Fibroblast of villous mesenchyme (primary cell): ENCODE results near the gene C3. TPM values are rescaled to one million over a fixed set of nuclear protein-coding genes. Genes with fewer than 3 reads are reported as not detected.

ENCODE experiments used
- DNase-seq: peaks from one replicate; pipeline ENCODE4 v3.0.0-alpha.2; 2010; ENCODE audit warnings: low read depth
- H3K4me3 ChIP-seq: 2 replicates; pipeline ENCODE4 v1.5.1; 2011; ENCODE audit warnings: low read depth, mild to moderate bottlenecking, low read length
- total RNA-seq: library from RNA; depleted of rRNA; stranded (reverse); fragments of >200 nt; gene quantifications from 2 replicates; pipeline ENCODE4 v1.2.3, GENCODE V29; 2012
- TF ChIP-seq, protein P1 (sequence below): IDR thresholded peaks from 2 replicates; pipeline ENCODE4 v1.5.1; 2012; ENCODE audit warnings: low read depth, mild to moderate bottlenecking, low read length; ENCODE audit not compliant: insufficient read depth

The C3 gene
- total RNA-seq, 1 donor, result 76.0 TPM

DNA sequence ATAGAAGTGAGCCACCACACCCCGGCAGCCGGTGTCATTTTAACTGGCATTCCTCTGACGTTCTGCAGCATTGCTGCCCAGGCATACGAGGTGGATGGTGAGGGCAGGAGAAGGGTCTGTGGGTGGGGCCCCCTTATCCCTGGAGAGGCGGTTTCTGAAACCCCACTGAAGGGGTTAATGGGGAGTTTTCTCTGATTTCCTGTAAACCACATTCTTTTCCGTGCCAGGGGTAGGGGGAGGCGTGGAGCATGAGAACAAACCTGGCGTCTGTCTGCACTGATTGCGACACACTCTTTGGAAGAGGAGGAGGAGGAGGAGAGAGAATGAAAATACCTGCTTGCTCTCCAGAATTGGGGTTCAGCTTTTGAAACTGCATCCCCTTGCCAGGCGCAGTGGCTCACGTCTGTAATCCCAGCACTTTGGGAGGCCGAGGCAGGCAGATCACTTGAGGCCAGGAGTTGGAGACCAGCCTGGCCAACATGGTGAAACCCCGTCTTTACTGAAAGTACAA, 2.7 kb upstream of the C3 start:
- DNase-seq, result peak; percentile 46
- no peak overlapping the region for H3K4me3 ChIP-seq
- TF ChIP-seq, protein P1, sequence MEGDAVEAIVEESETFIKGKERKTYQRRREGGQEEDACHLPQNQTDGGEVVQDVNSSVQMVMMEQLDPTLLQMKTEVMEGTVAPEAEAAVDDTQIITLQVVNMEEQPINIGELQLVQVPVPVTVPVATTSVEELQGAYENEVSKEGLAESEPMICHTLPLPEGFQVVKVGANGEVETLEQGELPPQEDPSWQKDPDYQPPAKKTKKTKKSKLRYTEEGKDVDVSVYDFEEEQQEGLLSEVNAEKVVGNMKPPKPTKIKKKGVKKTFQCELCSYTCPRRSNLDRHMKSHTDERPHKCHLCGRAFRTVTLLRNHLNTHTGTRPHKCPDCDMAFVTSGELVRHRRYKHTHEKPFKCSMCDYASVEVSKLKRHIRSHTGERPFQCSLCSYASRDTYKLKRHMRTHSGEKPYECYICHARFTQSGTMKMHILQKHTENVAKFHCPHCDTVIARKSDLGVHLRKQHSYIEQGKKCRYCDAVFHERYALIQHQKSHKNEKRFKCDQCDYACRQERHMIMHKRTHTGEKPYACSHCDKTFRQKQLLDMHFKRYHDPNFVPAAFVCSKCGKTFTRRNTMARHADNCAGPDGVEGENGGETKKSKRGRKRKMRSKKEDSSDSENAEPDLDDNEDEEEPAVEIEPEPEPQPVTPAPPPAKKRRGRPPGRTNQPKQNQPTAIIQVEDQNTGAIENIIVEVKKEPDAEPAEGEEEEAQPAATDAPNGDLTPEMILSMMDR, result no peak

DNA sequence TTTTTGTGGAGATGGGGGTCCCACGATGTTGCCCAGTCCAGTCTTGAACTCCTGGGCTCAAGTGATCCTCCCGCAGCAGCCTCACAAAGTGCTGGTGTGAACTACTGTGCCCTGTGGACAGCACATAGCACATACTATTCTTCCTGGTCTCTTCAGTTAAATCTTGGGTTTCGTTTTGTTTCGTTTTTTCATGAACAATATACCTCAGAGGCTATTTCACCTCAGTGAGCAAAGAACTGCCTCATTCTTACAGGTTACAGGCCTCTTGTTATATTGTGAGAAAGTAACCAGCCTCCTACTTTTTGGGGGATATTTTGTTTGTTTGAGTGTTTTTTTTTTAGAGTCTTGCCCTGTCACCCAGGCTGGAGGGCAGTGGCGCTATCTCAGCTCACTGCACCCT, 1.3 kb upstream of the C3 start:
- no peak overlapping the region for H3K4me3 ChIP-seq
- TF ChIP-seq, protein P1, result no peak
- no peak for DNase-seq

DNA sequence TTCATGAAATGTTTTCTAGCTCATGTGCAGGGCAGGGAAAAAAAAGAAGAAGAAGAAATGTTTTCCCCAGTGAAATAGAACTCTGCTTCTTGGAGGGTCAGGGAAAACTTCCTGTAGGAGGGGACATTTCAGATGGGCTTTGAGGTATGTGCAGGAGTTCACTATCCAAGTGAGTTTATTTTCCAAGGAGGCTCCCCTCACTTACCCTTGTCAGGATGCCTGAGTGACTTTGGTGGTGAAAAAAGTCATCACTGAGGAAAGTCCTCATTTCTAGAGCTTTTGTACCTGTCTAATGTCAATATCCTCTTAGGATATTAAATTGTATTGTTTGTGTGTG, 656 bp upstream of the C3 start:
- TF ChIP-seq, protein P1, result no peak
- no peak for DNase-seq
- no peak overlapping the region for H3K4me3 ChIP-seq

DNA sequence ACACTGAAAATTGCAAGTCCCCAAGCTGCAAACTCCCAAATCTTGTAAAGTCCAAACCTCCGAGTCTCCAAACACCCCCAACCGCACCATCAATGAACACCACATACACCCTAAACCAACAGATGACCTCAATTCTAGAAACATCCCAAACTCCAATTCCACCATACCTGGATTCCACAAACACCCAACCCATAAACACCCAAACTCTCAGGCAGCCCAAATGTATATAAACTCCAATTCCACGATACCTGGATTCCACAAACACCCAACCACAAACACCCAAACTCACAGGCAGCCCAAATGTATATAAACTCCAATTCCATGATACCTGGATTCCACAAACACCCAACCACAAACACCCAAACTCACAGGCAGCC, 470 bp downstream of the C3 start:
- no peak for DNase-seq
- no peak overlapping the region for H3K4me3 ChIP-seq
- TF ChIP-seq, protein P1, result no peak

DNA sequence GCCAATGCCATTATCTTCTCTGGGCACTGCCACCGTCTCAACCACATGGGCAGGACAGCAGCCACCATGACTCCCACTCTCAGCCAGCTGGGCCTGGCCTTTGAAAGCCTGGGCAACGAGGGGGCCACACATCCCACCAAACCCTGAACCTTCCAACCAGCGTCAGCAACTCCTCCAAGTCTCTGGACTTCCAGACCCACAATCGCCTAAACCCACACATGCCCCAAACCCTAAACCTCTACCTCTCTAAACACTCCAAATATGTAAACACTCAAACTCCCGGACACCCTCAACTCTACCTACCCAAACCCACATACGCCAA, 949 bp downstream of the C3 start:
- DNase-seq, result no peak
- TF ChIP-seq, protein P1, result no peak
- no peak overlapping the region for H3K4me3 ChIP-seq

DNA sequence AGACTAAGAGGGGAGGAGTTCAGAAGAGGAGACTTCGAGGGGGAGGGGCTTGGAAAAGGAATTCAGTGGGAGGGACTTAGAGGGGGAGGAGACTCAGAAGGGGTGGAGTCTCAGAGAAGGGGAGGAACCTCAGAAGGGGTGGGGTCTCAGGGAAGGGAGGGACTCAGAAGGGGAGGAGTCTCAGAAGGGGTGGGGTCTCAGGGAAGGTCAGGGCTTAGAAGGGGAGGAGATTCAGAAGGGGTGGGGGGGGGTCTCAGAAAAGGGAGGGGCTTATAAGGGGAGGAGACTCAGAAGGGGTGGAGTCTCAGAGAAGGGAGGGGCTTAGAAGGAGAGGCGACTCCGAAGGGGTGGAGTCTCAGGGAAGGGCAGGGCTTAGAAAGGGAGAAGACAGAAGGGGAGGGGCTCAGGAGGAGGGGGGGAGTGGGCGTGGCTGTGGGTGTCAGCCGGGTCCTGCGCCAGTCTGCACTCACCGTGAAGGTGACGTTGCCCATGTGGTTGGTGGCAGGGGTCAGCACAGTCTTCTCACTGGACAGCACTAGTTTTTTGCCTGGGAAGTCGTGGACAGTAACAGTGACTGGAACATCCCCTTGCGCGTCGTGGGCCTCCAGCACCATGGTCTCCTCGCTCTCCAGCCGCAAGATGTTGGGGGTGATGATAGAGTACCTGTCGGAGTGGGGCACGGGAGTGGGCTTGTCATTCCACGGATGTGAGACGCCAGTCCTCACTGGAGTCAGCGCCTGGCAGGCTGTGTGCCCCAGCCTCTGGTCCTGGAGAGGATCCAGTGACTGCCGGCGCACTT, 1.5 kb downstream of the C3 start:
- TF ChIP-seq, protein P1, result no peak
- H3K4me3 ChIP-seq, result no peak overlapping the region
- no peak for DNase-seq
